ENCODE results near the gene GRIP1.

Gene GRIP1

GRCh38 chr12:66648033-66648735 is 30.7 kb downstream of the GRIP1 start:
- Mint-ChIP-seq H3K4me3 (no peak overlapping the region), H3K4me1 (no peaks in the 10 kb centered on the region), H3K9me3 (no peaks in the 10 kb centered on the region), H3K27me3 (no peaks in the 10 kb centered on the region), H3K36me3 (no peaks in the 10 kb centered on the region), H3K27ac (no peak overlapping the region)
- no peak for ATAC-seq (ENCODE audit: low read depth)
- no peak for DNase-seq (ENCODE audit: low spot score in 2 of 2)

GRCh38 chr12:66647034-66647691 is 31.7 kb downstream of the GRIP1 start:
- H3K4me3 Mint-ChIP-seq = no peak overlapping the region
- H3K27ac Mint-ChIP-seq = no peak overlapping the region
- H3K36me3 Mint-ChIP-seq = no peaks in the 10 kb centered on the region
- no peaks in the 10 kb centered on the region for H3K4me1 Mint-ChIP-seq
- DNase-seq (ENCODE audit: low spot score in 2 of 2) (no peak), ATAC-seq (ENCODE audit: low read depth) (no peak)
- no peaks in the 10 kb centered on the region for H3K9me3 Mint-ChIP-seq
- no peaks in the 10 kb centered on the region for H3K27me3 Mint-ChIP-seq

GRCh38 chr12:66644151-66644550 is 34.7 kb downstream of the GRIP1 start:
- DNase-seq (ENCODE audit: low spot score in 2 of 2) = no peak
- Mint-ChIP-seq H3K9me3 (no peaks in the 10 kb centered on the region), H3K27ac (no peak overlapping the region), H3K4me1 (no peaks in the 10 kb centered on the region), H3K36me3 (no peaks in the 10 kb centered on the region), H3K4me3 (no peak overlapping the region), H3K27me3 (no peaks in the 10 kb centered on the region)
- ATAC-seq (ENCODE audit: low read depth) = no peak

- DNase-seq (ENCODE audit: low spot score in 2 of 2) (no peak), ATAC-seq (ENCODE audit: low read depth) (no peak)
- Mint-ChIP-seq H3K9me3 (no peaks in the 10 kb centered on the region), H3K4me3 (no peak overlapping the region), H3K36me3 (no peaks in the 10 kb centered on the region), H3K27ac (no peak overlapping the region), H3K4me1 (no peaks in the 10 kb centered on the region), H3K27me3 (no peaks in the 10 kb centered on the region)
These were observed 38.0 kb downstream of the GRIP1 start for GRCh38 chr12:66640691-66641460.

GRCh38 chr12:66638666-66639065 is 40.2 kb downstream of the GRIP1 start:
- Mint-ChIP-seq H3K9me3 (no peaks in the 10 kb centered on the region), H3K36me3 (no peaks in the 10 kb centered on the region), H3K4me3 (no peak overlapping the region), H3K27me3 (no peaks in the 10 kb centered on the region), H3K27ac (no peak overlapping the region), H3K4me1 (no peaks in the 10 kb centered on the region)
- DNase-seq (ENCODE audit: low spot score in 2 of 2) (no peak), ATAC-seq (ENCODE audit: low read depth) (no peak)

- H3K4me3 Mint-ChIP-seq = no peak overlapping the region
- no peaks in the 10 kb centered on the region for H3K4me1 Mint-ChIP-seq
- H3K27ac Mint-ChIP-seq = no peak overlapping the region
- no peaks in the 10 kb centered on the region for H3K9me3 Mint-ChIP-seq
- DNase-seq (ENCODE audit: low spot score in 2 of 2) = no peak
- no peaks in the 10 kb centered on the region for H3K27me3 Mint-ChIP-seq
- no peak for ATAC-seq (ENCODE audit: low read depth)
- H3K36me3 Mint-ChIP-seq = no peaks in the 10 kb centered on the region
These were observed 41.1 kb downstream of the GRIP1 start for GRCh38 chr12:66637699-66638301.

- Mint-ChIP-seq H3K36me3 (no peaks in the 10 kb centered on the region), H3K27ac (no peak overlapping the region), H3K4me1 (no peaks in the 10 kb centered on the region), H3K27me3 (no peaks in the 10 kb centered on the region), H3K9me3 (no peaks in the 10 kb centered on the region), H3K4me3 (no peak overlapping the region)
- DNase-seq (ENCODE audit: low spot score in 2 of 2) (no peak), ATAC-seq (ENCODE audit: low read depth) (no peak)
These were observed 42.1 kb downstream of the GRIP1 start for GRCh38 chr12:66636771-66637170.

- Mint-ChIP-seq H3K4me1 (no peaks in the 10 kb centered on the region), H3K36me3 (no peaks in the 10 kb centered on the region), H3K27ac (no peak overlapping the region), H3K27me3 (no peaks in the 10 kb centered on the region), H3K4me3 (no peak overlapping the region), H3K9me3 (no peaks in the 10 kb centered on the region)
- DNase-seq (ENCODE audit: low spot score in 2 of 2) (no peak), ATAC-seq (ENCODE audit: low read depth) (no peak)
These were observed 45.2 kb downstream of the GRIP1 start for GRCh38 chr12:66633676-66634075.

- Mint-ChIP-seq H3K9me3 (no peaks in the 10 kb centered on the region), H3K4me1 (peaks cover 5% of the 10 kb centered on the region)
These were observed 49.6 kb downstream of the GRIP1 start for GRCh38 chr12:66629138-66629870.

GRCh38 chr12:66627988-66628317 is 50.9 kb downstream of the GRIP1 start:
- Mint-ChIP-seq H3K36me3 (no peaks in the 10 kb centered on the region), H3K27ac (no peak overlapping the region), H3K9me3 (no peaks in the 10 kb centered on the region), H3K4me1 (peaks cover 7% of the 10 kb centered on the region), H3K27me3 (no peaks in the 10 kb centered on the region), H3K4me3 (no peak overlapping the region)
- DNase-seq (ENCODE audit: low spot score in 2 of 2) (no peak), ATAC-seq (ENCODE audit: low read depth) (no peak)

More at GRCh38 chr12:66629138-66629870, 49.6 kb downstream of the GRIP1 start:
- ATAC-seq (ENCODE audit: low read depth) (no peak), DNase-seq (ENCODE audit: low spot score in 2 of 2) (no peak)
- H3K4me3 Mint-ChIP-seq = no peak overlapping the region
- no peaks in the 10 kb centered on the region for H3K36me3 Mint-ChIP-seq
- H3K27ac Mint-ChIP-seq = no peak overlapping the region
- H3K27me3 Mint-ChIP-seq = no peaks in the 10 kb centered on the region

- ATAC-seq (ENCODE audit: low read depth) (no peak), DNase-seq (ENCODE audit: low spot score in 2 of 2) (no peak)
- no peaks in the 10 kb centered on the region for H3K9me3 Mint-ChIP-seq
- no peaks in the 10 kb centered on the region for H3K36me3 Mint-ChIP-seq
- no peak overlapping the region for H3K27ac Mint-ChIP-seq
- H3K4me3 Mint-ChIP-seq = no peak overlapping the region
- peaks cover 10% of the 10 kb centered on the region for H3K4me1 Mint-ChIP-seq
- no peaks in the 10 kb centered on the region for H3K27me3 Mint-ChIP-seq
These were observed 51.4 kb downstream of the GRIP1 start for GRCh38 chr12:66627270-66627987.

GRCh38 chr12:66624806-66625205 is 54.1 kb downstream of the GRIP1 start:
- peaks cover 12% of the 10 kb centered on the region for H3K4me1 Mint-ChIP-seq
- no peaks in the 10 kb centered on the region for H3K27me3 Mint-ChIP-seq
- ATAC-seq (ENCODE audit: low read depth) (peak; percentile 51), DNase-seq (ENCODE audit: low spot score in 2 of 2) (no peak)
- H3K9me3 Mint-ChIP-seq = no peaks in the 10 kb centered on the region
- no peaks in the 10 kb centered on the region for H3K36me3 Mint-ChIP-seq
- H3K27ac Mint-ChIP-seq = no peak overlapping the region
- no peak overlapping the region for H3K4me3 Mint-ChIP-seq

- DNase-seq (ENCODE audit: low spot score in 2 of 2) (no peak), ATAC-seq (ENCODE audit: low read depth) (no peak)
- no peaks in the 10 kb centered on the region for H3K27me3 Mint-ChIP-seq
- H3K27ac Mint-ChIP-seq = no peak overlapping the region
- peaks cover 14% of the 10 kb centered on the region for H3K4me1 Mint-ChIP-seq
- H3K36me3 Mint-ChIP-seq = no peaks in the 10 kb centered on the region
- no peaks in the 10 kb centered on the region for H3K9me3 Mint-ChIP-seq
- no peak overlapping the region for H3K4me3 Mint-ChIP-seq
These were observed 55.4 kb downstream of the GRIP1 start for GRCh38 chr12:66623455-66623854.

All from memory B cell (primary cell).